Neural cell (in vitro differentiated cells): Measurements from ENCODE around the gene PIK3R1. TPM values are rescaled to one million over a fixed set of nuclear protein-coding genes. Genes with fewer than 3 reads are reported as not detected.

Experiments used
- H2AFZ ChIP-seq: fragments of 200-600, 300-800 bp; sonication (generic), shearing (Covaris generic); 2 replicates; pipeline ENCODE4 v1.6.0; 2014; ENCODE audit warnings: low read depth, mild to moderate bottlenecking, antibody characterized with exemption, low read length, moderate library complexity
- H3F3A ChIP-seq: fragments of 200-600 bp; shearing (Covaris generic); 2 replicates; pipeline ENCODE4 v1.6.1; 2016; ENCODE audit warnings: mild to moderate bottlenecking, moderate library complexity, mixed read lengths, antibody characterized with exemption, low read length; ENCODE audit not compliant: insufficient read depth, poor library complexity, severe bottlenecking
- H3K27ac ChIP-seq: fragments of 200-600, 300-800 bp; sonication (generic), shearing (Covaris generic); 2 replicates; pipeline ENCODE4 v1.5.1; 2014; ENCODE audit warnings: mild to moderate bottlenecking, low read length, moderate library complexity
- H3K27me3 ChIP-seq: fragments of 300-800, 200-600 bp; sonication (generic), shearing (Covaris generic); 2 replicates; pipeline ENCODE4 v1.6.0; 2014; ENCODE audit warnings: mild to moderate bottlenecking, low read depth, low read length, moderate library complexity; ENCODE audit not compliant: insufficient read depth
- H3K36me3 ChIP-seq: fragments of 300-800, 200-600 bp; sonication (generic), shearing (Covaris generic); 2 replicates; pipeline ENCODE4 v1.5.1; 2014; ENCODE audit warnings: mild to moderate bottlenecking, antibody characterized with exemption, low read length, moderate library complexity; ENCODE audit not compliant: insufficient read depth
- H3K4me2 ChIP-seq: fragments of 300-800, 200-600 bp; sonication (generic), shearing (Covaris generic); 2 replicates; pipeline ENCODE4 v1.6.0; 2014; ENCODE audit warnings: mild to moderate bottlenecking, low read length
- H3K4me3 ChIP-seq: fragments of 300-800, 200-600 bp; sonication (generic), shearing (Covaris generic); 2 replicates; pipeline ENCODE4 v1.5.1; 2014; ENCODE audit warnings: mild to moderate bottlenecking, low read length, moderate library complexity
- H3K79me2 ChIP-seq: fragments of 200-600 bp; shearing (Covaris generic); replicated peaks from 2 replicates; pipeline ENCODE4 v1.6.0; 2014; ENCODE audit warnings: mild to moderate bottlenecking, low read length, moderate library complexity; ENCODE audit not compliant: insufficient read depth
- H3K9ac ChIP-seq: fragments of 300-800, 200-600 bp; sonication (generic), shearing (Covaris generic); 2 replicates; pipeline ENCODE4 v1.6.1; 2016; ENCODE audit warnings: mild to moderate bottlenecking, low read length, mixed read lengths
- H3K9me2 ChIP-seq: fragments of 200-600 bp; shearing (Covaris generic); 2 replicates; pipeline ENCODE4 v1.6.1; 2016; ENCODE audit warnings: mild to moderate bottlenecking, low read length, mixed read lengths; ENCODE audit not compliant: insufficient read depth
- H3K9me3 ChIP-seq: fragments of 200-600, 300-800 bp; sonication (generic), shearing (Covaris generic); 2 replicates; pipeline ENCODE4 v1.6.1; 2016; ENCODE audit warnings: mild to moderate bottlenecking, mixed run types, low read length, moderate library complexity, mixed read lengths
- H4K20me1 ChIP-seq: fragments of 200-600 bp; shearing (Covaris generic); 2 replicates; pipeline ENCODE4 v1.6.1; 2016; ENCODE audit warnings: mild to moderate bottlenecking, mixed run types; ENCODE audit not compliant: insufficient read depth
- CTCF ChIP-seq: fragments of 450-650 bp; IDR thresholded peaks from 2 replicates; pipeline ENCODE4 v1.5.1; 2014; ENCODE audit warnings: antibody characterized with exemption, mild to moderate bottlenecking, moderate library complexity; ENCODE audit not compliant: poor library complexity, severe bottlenecking
- EP300 ChIP-seq: fragments of 450-650 bp; conservative IDR thresholded peaks from 2 replicates; pipeline ENCODE4 v1.6.1; 2014; ENCODE audit warnings: antibody characterized with exemption, mild to moderate bottlenecking, moderate library complexity; ENCODE audit not compliant: poor library complexity, severe bottlenecking
- EZH2 ChIP-seq: fragments of 200-600, 300-800 bp; shearing (Covaris generic), sonication (generic); IDR thresholded peaks from 2 replicates; pipeline ENCODE4 v1.6.1; 2014; ENCODE audit warnings: antibody characterized with exemption, low read length, borderline replicate concordance, mild to moderate bottlenecking; ENCODE audit not compliant: insufficient read depth, poor library complexity, severe bottlenecking
- MXI1 ChIP-seq: fragments of 450-650 bp; conservative IDR thresholded peaks from 2 replicates; pipeline ENCODE4 v1.6.1; 2014; ENCODE audit warnings: antibody characterized with exemption, mild to moderate bottlenecking; ENCODE audit not compliant: poor library complexity, severe bottlenecking
- POLR2AphosphoS5 ChIP-seq: IDR thresholded peaks from 2 replicates; pipeline ENCODE4 v1.6.1; 2012
- RAD21 ChIP-seq: fragments of 450-650 bp; conservative IDR thresholded peaks from 2 replicates; pipeline ENCODE4 v1.6.1; 2014; ENCODE audit warnings: antibody characterized with exemption, mild to moderate bottlenecking, moderate library complexity
- SMC3 ChIP-seq: fragments of 450-650 bp; conservative IDR thresholded peaks from 2 replicates; pipeline ENCODE4 v1.6.1; 2014; ENCODE audit warnings: antibody characterized with exemption, mild to moderate bottlenecking, moderate library complexity; ENCODE audit not compliant: poor library complexity
- TAF1 ChIP-seq: IDR thresholded peaks from 2 replicates; pipeline ENCODE4 v1.6.1; 2012; ENCODE audit warnings: low read depth
- polyA plus RNA-seq: library from polyadenylated mRNA; depleted of rRNA; stranded (reverse); fragments of >200 nt; gene quantifications from 2 replicates; pipeline ENCODE4 v1.2.3, GENCODE V29; 2014
- TF ChIP-seq, protein P1 (sequence below): IDR thresholded peaks from 2 replicates; pipeline ENCODE4 v1.6.1; 2012; ENCODE audit warnings: borderline replicate concordance

PIK3R1 gene
- polyA plus RNA-seq, 1 donor from 2014 or later, result 41.9 TPM

GRCh38 chr5:68318955-68319705 lies 103.6 kb downstream of the PIK3R1 start:
- H3K4me3 ChIP-seq, result no peak overlapping the region
- no peak overlapping the region for H3K27ac ChIP-seq
- H3K4me2 ChIP-seq, result no peak overlapping the region
- H3K27me3 ChIP-seq, result no peaks in the 10 kb centered on the region
- no peaks in the 10 kb centered on the region for H3K9me2 ChIP-seq
- no peaks in the 10 kb centered on the region for H3F3A ChIP-seq
- TF ChIP-seq, protein P1, sequence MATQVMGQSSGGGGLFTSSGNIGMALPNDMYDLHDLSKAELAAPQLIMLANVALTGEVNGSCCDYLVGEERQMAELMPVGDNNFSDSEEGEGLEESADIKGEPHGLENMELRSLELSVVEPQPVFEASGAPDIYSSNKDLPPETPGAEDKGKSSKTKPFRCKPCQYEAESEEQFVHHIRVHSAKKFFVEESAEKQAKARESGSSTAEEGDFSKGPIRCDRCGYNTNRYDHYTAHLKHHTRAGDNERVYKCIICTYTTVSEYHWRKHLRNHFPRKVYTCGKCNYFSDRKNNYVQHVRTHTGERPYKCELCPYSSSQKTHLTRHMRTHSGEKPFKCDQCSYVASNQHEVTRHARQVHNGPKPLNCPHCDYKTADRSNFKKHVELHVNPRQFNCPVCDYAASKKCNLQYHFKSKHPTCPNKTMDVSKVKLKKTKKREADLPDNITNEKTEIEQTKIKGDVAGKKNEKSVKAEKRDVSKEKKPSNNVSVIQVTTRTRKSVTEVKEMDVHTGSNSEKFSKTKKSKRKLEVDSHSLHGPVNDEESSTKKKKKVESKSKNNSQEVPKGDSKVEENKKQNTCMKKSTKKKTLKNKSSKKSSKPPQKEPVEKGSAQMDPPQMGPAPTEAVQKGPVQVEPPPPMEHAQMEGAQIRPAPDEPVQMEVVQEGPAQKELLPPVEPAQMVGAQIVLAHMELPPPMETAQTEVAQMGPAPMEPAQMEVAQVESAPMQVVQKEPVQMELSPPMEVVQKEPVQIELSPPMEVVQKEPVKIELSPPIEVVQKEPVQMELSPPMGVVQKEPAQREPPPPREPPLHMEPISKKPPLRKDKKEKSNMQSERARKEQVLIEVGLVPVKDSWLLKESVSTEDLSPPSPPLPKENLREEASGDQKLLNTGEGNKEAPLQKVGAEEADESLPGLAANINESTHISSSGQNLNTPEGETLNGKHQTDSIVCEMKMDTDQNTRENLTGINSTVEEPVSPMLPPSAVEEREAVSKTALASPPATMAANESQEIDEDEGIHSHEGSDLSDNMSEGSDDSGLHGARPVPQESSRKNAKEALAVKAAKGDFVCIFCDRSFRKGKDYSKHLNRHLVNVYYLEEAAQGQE, result no peak
- no peak overlapping the region for H3K9ac ChIP-seq
- no peak overlapping the region for H2AFZ ChIP-seq
- H3K9me3 ChIP-seq, result no peaks in the 10 kb centered on the region
- no peaks in the 10 kb centered on the region for H3K36me3 ChIP-seq
- no peaks in the 10 kb centered on the region for H3K79me2 ChIP-seq
- H4K20me1 ChIP-seq, result no peaks in the 10 kb centered on the region

DNA sequence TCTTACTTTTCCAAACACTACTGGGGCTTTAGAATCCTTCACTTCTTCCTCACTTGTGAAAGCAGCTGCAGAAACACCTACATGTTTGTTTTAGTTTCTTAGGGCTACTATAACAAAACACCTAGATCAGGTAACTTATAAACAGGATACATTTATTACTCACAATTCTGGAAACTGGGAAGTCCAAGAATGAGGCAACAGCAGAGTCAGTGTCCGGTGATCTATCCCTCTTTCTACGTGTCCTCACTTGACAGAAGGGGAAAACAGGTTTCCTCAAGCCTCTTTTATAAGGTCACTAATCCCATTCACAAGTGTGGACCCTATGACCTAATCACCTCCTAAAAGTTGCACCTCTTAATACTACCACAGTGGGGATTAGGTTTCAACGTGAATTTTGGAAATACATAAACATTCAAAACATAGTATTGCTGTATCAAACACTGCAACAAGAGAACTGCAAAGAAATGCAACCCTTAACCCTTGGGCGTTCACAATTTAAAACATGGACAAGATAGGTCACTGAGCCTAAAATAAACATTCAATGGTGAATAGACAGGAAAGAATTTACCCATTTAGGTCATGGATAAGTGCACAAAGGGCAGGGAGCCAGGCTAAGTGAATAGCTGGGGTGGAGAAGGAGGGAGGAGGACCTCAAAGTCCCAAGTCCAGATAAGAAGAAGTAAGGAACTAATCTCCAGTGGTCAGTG lies 104.3 kb downstream of the PIK3R1 start:
- no peaks in the 10 kb centered on the region for H3K9me2 ChIP-seq
- H3K9ac ChIP-seq, result no peak overlapping the region
- no peaks in the 10 kb centered on the region for H3K79me2 ChIP-seq
- no peaks in the 10 kb centered on the region for H3K36me3 ChIP-seq
- no peak overlapping the region for H3K4me2 ChIP-seq
- no peaks in the 10 kb centered on the region for H3K9me3 ChIP-seq
- no peak for TF ChIP-seq SMC3
- H4K20me1 ChIP-seq, result no peaks in the 10 kb centered on the region
- H3F3A ChIP-seq, result no peaks in the 10 kb centered on the region
- H3K27me3 ChIP-seq, result no peaks in the 10 kb centered on the region
- H3K4me3 ChIP-seq, result peak overlapping the region; percentile 32
- H3K27ac ChIP-seq, result peak overlapping the region; percentile 35
- no peak overlapping the region for H2AFZ ChIP-seq

- Histone ChIP-seq H3K36me3 (no peaks in the 10 kb centered on the region), H3K9ac (no peak overlapping the region), H3K4me3 (peak overlapping the region; percentile 32), H3K27ac (peak overlapping the region; percentile 35), H3K9me3 (no peaks in the 10 kb centered on the region), H3K79me2 (no peaks in the 10 kb centered on the region), H3K9me2 (no peaks in the 10 kb centered on the region), H3K4me2 (no peak overlapping the region), H2AFZ (no peak overlapping the region), H4K20me1 (no peaks in the 10 kb centered on the region), H3K27me3 (no peaks in the 10 kb centered on the region), H3F3A (no peaks in the 10 kb centered on the region)
- TF ChIP-seq TAF1 (no peak), MXI1 (no peak), EZH2 (no peak), POLR2AphosphoS5 (peak; percentile 78), CTCF (no peak), RAD21 (peak; percentile 13), EP300 (peak; percentile 35), SMC3 (no peak)
- TF ChIP-seq, protein P1, result peak; percentile 96
These were observed 104.9 kb downstream of the PIK3R1 start for GRCh38 chr5:68320413-68320986.
